ENCODE data around the gene FAM236B.
"Not testable (repeated sequence)": the region's sequence is repeated elsewhere in the genome, so short reads cannot be mapped to it uniquely, and the experiment has no call there.

FAM236B gene
- long read RNA-seq: 0 reads

DNA sequence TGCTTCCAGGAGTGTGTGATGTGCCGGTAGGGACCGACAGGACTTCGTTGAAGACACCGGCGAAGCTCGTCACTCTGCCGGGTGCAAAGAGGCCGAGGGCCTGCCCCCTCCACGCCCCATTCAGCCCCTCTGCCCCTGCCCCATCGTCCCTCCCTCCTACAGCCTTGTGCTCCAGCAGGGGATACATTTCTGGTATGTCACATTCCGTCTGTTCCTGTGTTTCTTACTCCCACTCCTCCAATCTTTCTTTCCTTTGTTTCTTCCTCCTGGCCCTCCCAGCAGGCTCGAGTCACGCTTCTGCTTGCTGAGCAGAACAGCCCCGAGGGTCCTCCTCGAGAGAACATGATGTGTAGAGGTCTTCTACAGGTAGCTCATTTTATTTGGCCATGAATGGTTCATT is at the start of gene FAM236B:
FAM236B (minus strand) TSS at position 101 of the 400 bp plus-strand sequence; CDS start at position 1, 100 bp downstream.
- H3K4me3 ChIP-seq (replicated peaks; ENCODE audit: insufficient read depth, low read length); H3K27ac ChIP-seq (replicated peaks); H3K27me3 ChIP-seq (ENCODE audit: insufficient read depth, poor library complexity, severe bottlenecking); DNase-seq (ENCODE audit: low read depth in 1 of 2, low spot score in 1 of 2): not testable (repeated sequence)

DNA sequence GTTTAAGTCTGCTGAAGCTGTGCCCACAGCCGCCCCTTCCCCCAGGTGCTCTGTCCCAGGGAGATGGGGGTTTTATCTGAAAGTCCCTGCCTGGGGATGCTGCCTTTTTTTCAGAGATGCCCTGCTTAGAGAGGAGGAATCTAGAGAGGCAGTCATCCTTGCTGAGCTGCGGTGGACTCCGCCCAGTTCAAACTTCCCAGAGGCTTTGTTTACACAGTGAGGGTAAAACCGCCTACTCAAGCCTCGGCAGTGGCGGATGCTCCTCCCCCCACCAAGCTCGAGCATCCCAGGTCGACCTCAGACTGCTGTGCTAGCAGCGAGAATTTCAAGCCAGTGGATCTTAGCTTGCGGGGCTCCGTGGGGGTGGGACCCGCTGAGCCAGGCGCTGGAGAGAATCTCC is 48.2 kb upstream of the FAM236B start:
- H3K27ac ChIP-seq (replicated peaks); H3K27me3 ChIP-seq (ENCODE audit: insufficient read depth, poor library complexity, severe bottlenecking); DNase-seq (ENCODE audit: low read depth in 1 of 2, low spot score in 1 of 2); H3K4me3 ChIP-seq (replicated peaks; ENCODE audit: insufficient read depth, low read length): not testable (repeated sequence)

DNA sequence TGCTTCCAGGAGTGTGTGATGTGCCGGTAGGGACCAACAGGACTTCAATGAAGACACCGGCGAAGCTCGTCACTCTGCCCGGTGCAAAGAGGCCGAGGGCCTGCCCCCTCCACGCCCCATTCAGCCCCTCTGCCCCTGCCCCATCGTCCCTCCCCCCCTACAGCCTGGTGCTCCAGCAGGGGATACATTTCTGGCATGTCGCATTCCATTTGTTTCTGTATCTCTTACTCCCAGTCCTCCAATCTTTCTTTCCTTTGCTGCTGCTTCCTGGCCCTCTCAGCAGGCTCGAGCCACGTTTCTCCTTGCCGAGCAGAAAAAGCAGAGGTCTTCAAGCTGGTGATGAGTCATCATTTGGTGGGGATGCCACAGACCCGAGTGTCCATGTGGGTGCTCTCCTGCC is 25.6 kb upstream of the FAM236B start, which contains the start of gene FAM236D:
FAM236D (minus strand) TSS at position 101 of the 400 bp plus-strand sequence; CDS start at position 1, 100 bp downstream.
- DNase-seq (ENCODE audit: low read depth in 1 of 2, low spot score in 1 of 2); H3K4me3 ChIP-seq (replicated peaks; ENCODE audit: insufficient read depth, low read length); H3K27ac ChIP-seq (replicated peaks); H3K27me3 ChIP-seq (ENCODE audit: insufficient read depth, poor library complexity, severe bottlenecking): not testable (repeated sequence)

DNA sequence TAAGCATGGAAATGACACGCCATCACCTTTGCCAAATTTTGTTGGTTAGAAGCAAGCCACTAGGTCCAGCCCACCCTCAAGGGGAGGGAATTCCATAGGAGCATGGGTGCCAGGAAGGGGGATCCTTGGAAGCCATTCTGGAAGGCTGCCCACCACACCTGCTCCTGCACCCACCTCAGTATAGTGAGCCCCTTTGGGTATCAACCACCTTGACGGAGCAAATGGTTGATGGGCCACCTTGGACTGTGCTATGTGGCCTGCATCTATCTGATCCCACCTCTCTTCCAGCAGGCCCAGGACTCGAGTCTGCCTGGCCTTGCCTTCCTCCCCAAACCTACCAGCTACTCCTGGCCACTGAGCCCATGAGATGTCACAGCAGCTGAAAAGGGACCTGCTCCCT is 7.9 kb upstream of the FAM236B start:
- not testable (repeated sequence) for H3K4me3 ChIP-seq (replicated peaks; ENCODE audit: insufficient read depth, low read length); H3K27ac ChIP-seq (replicated peaks); DNase-seq (ENCODE audit: low read depth in 1 of 2, low spot score in 1 of 2)

DNA sequence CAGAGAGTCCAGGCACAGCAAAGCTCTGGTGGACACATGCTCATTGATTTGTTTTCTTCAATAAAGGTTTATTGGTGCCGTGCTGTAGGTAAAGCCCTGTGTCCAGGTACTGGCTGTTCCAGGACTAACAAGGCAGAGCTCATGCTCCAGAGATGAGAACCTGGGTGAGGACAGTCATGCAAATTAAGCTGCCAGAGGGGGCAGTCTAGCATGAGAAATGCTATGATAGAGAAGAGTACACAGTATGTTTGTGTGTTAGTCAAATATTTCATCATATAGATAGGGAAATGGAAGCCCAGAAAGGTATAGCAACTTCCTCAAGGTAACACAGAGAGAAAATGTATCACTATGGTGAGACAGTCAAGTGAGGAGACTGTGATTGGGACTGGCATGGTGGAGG is 5.7 kb upstream of the FAM236B start:
- H3K27me3 ChIP-seq (ENCODE audit: insufficient read depth, poor library complexity, severe bottlenecking); DNase-seq (ENCODE audit: low read depth in 1 of 2, low spot score in 1 of 2); H3K4me3 ChIP-seq (replicated peaks; ENCODE audit: insufficient read depth, low read length); H3K27ac ChIP-seq (replicated peaks): not testable (repeated sequence)

More for the DNA sequence above, 7.9 kb upstream of the FAM236B start:
- H3K27me3 ChIP-seq (ENCODE audit: insufficient read depth, poor library complexity, severe bottlenecking): not testable (repeated sequence)

DNA sequence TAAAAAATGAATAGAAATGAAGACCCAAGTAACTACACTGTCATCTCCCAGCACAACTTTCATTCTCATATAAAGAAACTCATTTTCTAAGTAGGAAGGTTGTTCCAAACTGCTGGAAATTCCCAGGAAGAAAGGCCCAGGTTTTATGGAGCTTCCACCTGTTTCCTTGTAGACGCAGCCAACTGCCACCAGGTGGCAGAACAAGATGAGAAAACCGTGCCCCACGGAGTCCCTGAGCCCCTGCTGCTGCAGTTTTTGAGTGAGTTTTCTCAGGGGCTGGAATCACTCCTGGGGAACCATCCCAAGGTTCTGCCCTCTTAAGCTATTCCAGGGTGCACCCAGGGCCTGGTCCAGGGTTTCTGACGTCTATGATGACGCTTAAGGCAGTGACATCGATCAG is 1.5 kb upstream of the FAM236B start:
- not testable (repeated sequence) for H3K27ac ChIP-seq (replicated peaks); H3K4me3 ChIP-seq (replicated peaks; ENCODE audit: insufficient read depth, low read length); H3K27me3 ChIP-seq (ENCODE audit: insufficient read depth, poor library complexity, severe bottlenecking); DNase-seq (ENCODE audit: low read depth in 1 of 2, low spot score in 1 of 2)

DNA sequence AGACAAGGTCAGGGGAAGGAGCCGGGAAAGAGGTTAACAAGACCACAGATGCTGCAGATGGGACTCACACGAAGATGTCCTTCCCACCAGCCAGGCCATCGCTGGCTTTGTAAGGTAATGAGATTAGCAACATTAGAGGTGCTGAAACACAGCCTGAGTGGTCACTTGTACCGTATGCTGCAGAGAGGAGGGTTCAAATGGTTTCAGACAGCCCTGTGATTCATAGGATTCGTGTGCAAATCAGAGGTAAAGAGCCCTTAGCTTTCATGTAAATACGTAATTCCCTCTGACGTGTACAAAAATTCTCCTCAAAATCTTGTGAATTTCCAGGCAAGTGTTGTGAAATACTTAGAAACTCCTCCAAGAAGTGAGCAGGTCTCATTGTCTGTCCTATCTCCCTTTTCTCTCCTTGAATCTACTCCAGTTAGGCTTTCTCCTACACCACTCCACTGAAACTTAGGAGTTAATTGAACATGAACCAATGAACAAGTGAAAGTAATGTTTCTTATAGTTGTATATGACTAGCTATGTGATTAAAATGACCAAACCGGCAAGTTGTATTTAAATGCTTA is 991 bp upstream of the FAM236B start:
- not testable (repeated sequence) for H3K27ac ChIP-seq (replicated peaks); H3K4me3 ChIP-seq (replicated peaks; ENCODE audit: insufficient read depth, low read length); H3K27me3 ChIP-seq (ENCODE audit: insufficient read depth, poor library complexity, severe bottlenecking); DNase-seq (ENCODE audit: low read depth in 1 of 2, low spot score in 1 of 2)

DNA sequence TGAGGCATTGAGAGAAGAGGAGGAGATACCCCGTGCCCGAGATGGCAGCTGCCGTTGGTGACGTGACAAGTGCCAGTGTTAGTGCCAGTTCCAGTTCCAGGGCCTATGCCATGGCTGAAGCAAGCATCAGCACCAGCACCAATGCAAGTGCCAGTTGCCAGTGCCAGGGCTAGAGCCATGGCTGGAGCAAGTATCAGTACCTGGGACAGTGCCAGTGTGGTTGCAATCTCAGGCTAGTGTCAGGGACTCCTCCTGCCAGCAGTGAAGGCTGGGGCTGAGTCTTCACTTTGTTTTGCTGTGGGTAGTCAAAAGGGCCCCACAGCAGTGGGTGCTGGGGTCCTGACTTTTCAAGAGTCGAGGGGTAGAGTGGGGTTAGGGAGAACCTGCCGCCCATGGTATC is 4.3 kb downstream of the FAM236B start:
- not testable (repeated sequence) for H3K4me3 ChIP-seq (replicated peaks; ENCODE audit: insufficient read depth, low read length); H3K27me3 ChIP-seq (ENCODE audit: insufficient read depth, poor library complexity, severe bottlenecking); DNase-seq (ENCODE audit: low read depth in 1 of 2, low spot score in 1 of 2); H3K27ac ChIP-seq (replicated peaks)

DNA sequence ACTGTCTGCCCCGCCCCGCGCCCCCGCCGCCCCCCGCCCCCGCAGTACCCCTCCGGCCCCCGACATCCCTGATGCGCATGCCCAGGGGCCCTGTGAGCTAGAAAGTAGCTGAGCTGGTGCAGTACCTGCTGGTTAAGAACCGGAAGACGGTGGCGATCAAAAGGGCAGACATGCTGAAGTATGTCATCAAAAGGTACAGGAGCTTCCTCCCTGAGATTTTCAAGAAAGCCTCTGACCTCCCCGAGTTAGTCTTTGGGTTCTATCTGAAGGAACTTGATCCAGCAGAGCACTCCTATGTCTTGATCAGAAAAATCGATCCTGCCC is 5.0 kb downstream of the FAM236B start:
- not testable (repeated sequence) for H3K27me3 ChIP-seq (ENCODE audit: insufficient read depth, poor library complexity, severe bottlenecking); H3K27ac ChIP-seq (replicated peaks); H3K4me3 ChIP-seq (replicated peaks; ENCODE audit: insufficient read depth, low read length); DNase-seq (ENCODE audit: low read depth in 1 of 2, low spot score in 1 of 2)

DNA sequence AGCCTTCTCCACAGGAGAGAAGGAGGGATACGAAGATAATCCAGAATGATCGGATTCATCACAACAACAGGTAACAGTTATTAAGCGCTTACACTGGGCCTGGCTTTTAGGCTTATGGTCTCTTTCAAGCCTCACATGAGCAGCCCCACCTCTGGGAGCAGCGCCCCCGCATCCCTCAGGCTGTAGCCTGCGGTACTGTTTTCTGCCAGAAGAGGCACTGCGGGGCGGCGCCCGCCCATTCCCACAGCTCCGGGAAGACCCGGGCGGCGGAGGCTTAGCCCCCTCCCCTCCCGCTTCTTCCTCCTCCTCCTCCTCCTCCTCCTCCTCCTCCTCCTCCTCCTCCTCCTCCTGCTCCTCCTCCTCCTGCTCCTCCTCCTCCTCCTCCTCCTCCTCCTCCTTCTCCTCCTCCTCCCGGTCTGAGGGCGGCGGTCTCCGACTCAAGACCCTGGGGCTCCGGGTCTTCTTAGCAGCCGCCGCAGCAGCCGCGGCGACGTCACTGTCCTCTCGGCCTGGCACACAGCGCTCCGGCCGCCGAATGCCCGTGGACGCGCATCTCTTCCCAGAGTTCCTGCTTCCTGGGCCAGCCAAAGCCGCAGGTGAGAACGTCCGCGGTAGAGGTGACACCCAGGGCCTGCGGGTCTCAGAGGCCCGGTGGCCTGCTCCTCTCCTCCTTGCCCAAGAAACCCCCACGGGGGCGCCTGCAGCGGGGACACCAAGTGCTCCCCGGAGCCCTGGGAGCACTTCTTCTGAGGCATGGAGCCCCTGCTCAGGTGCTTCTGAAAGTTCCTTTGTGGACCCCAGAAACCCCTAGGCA is 5.6 kb downstream of the FAM236B start, which contains the start of gene DMRTC1B:
DMRTC1B (plus strand) TSS at position 238 of the 814 bp plus-strand sequence. CDS start 68,246 bp downstream, outside the sequence.
- not testable (repeated sequence) for H3K4me3 ChIP-seq (replicated peaks; ENCODE audit: insufficient read depth, low read length); H3K27me3 ChIP-seq (ENCODE audit: insufficient read depth, poor library complexity, severe bottlenecking); H3K27ac ChIP-seq (replicated peaks); DNase-seq (ENCODE audit: low read depth in 1 of 2, low spot score in 1 of 2)

DNA sequence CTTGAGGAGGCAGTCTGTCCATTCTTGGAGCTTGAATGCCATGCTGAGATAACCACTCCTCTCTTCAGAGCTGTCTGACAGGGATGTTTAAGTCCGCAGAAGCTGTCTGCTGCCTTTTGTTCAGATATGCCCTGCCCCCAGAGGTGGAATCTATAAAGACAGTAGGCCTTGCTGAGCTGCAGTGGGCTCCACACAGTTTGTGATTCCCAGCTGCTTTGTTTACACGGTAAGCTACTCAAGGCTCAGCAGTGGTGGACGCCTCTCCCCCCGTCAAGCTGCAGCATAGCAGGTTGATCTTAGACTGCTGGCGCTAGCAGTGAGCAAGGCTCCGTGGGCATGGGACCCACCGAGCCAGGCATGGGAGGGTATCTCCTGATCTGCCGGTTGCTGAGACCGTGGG is 22.0 kb downstream of the FAM236B start:
- H3K27ac ChIP-seq (replicated peaks); DNase-seq (ENCODE audit: low read depth in 1 of 2, low spot score in 1 of 2); H3K27me3 ChIP-seq (ENCODE audit: insufficient read depth, poor library complexity, severe bottlenecking); H3K4me3 ChIP-seq (replicated peaks; ENCODE audit: insufficient read depth, low read length): not testable (repeated sequence)

DNA sequence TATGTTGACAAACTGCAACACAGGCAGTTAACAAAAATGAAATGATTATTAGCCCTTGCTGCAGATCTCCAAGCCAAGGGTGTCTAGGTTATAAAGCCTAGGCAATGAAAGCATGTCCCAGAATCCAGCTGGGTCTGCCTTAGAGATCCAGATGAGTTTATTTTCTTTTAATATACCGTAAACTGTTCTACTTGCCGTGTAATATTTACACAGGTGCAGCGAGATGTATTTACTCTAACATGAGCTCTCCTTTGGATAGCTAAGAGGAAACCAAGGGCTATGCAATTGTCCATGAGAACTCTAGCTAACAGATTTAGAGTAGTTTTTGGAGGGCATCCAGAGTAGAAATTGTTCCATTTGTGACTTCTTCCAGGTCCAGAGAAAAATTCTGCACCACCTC is 33.9 kb downstream of the FAM236B start:
- H3K27me3 ChIP-seq (ENCODE audit: insufficient read depth, poor library complexity, severe bottlenecking); DNase-seq (ENCODE audit: low read depth in 1 of 2, low spot score in 1 of 2); H3K27ac ChIP-seq (replicated peaks); H3K4me3 ChIP-seq (replicated peaks; ENCODE audit: insufficient read depth, low read length): not testable (repeated sequence)

DNA sequence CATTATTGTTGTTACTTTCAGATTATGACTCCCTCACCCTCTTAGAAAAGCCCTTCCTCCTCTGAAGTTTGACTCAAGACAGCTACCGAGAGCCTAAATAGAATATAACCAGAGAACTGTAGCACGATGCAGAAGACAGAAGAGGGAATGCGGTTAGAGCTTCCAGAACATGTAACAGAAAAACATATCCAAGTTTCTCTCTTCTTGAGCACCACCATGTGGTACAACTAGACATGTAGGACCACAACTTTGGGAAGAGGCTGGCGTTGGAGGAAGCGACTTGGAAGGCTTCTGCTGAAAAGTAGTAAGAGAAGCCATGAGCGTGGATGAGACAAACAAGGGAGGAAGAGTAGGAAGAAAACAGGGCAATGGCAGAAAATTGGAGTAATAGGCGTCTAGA is 36.9 kb downstream of the FAM236B start:
- H3K27ac ChIP-seq (replicated peaks); DNase-seq (ENCODE audit: low read depth in 1 of 2, low spot score in 1 of 2); H3K27me3 ChIP-seq (ENCODE audit: insufficient read depth, poor library complexity, severe bottlenecking); H3K4me3 ChIP-seq (replicated peaks; ENCODE audit: insufficient read depth, low read length): not testable (repeated sequence)
